SH-SY5Y (cell line): Measurements from ENCODE around the gene PHLPP1.

Experiments
- GATA2 ChIP-seq: IDR thresholded peaks from 2 replicates; pipeline ENCODE4 v1.6.1; 2011; ENCODE audit warnings: mild to moderate bottlenecking, low read depth, low read length
- GATA3 ChIP-seq: IDR thresholded peaks from 2 replicates; pipeline ENCODE4 v1.6.1; 2011; ENCODE audit warnings: low read depth, mild to moderate bottlenecking, low read length, moderate library complexity

- TF ChIP-seq GATA2 (no peak), GATA3 (no peak)
Measured at GRCh38 chr18:62973689-62974088, 258.3 kb downstream of the PHLPP1 start.
